HG02943 (cell line): ENCODE measurements around the gene SLC46A3.
A peak's percentile ranks its signal among the peaks of the same experiment; 100 is the strongest.
"Not testable (repeated sequence)": the region's sequence is repeated elsewhere in the genome, so short reads cannot be mapped to it uniquely, and the experiment has no call there.

ENCODE experiments used
- ATAC-seq: cut with Tn5 transposase; IDR thresholded peaks from one replicate; pipeline ENCODE4 v1.9.1; 2021; ENCODE audit warnings: mild to moderate bottlenecking, low read depth, moderate library complexity; ENCODE audit not compliant: unreplicated experiment

Gene SLC46A3

GRCh38 chr13:28734906-28735305 is 16.1 kb upstream of the SLC46A3 start:
- no peak for ATAC-seq

- no peak for ATAC-seq
Observed at GRCh38 chr13:28730762-28731161, 12.0 kb upstream of the SLC46A3 start.

GRCh38 chr13:28729541-28729940 is 10.8 kb upstream of the SLC46A3 start:
- ATAC-seq: no peak

- no peak for ATAC-seq
Observed at GRCh38 chr13:28728642-28729041, 9.9 kb upstream of the SLC46A3 start.

- no peak for ATAC-seq
Observed at GRCh38 chr13:28725046-28725610, 6.4 kb upstream of the SLC46A3 start.

GRCh38 chr13:28723806-28724205 is 5.0 kb upstream of the SLC46A3 start:
- ATAC-seq: no peak

- ATAC-seq: peak; percentile 2
Observed at GRCh38 chr13:28719227-28720055, 671 bp upstream of the SLC46A3 start.

GRCh38 chr13:28718196-28718542 is 601 bp downstream of the SLC46A3 start:
- ATAC-seq: no peak

- no peak for ATAC-seq
Observed at GRCh38 chr13:28717170-28717569, 1.6 kb downstream of the SLC46A3 start.

- no peak for ATAC-seq
Observed at GRCh38 chr13:28716511-28716910, 2.3 kb downstream of the SLC46A3 start.

GRCh38 chr13:28714651-28715050 is 4.1 kb downstream of the SLC46A3 start:
- ATAC-seq: no peak

GRCh38 chr13:28710161-28710560 is 8.6 kb downstream of the SLC46A3 start:
- ATAC-seq: no peak

- peak; percentile 96 for ATAC-seq
Observed at GRCh38 chr13:28707629-28708427, 10.9 kb downstream of the SLC46A3 start.

- ATAC-seq: no peak
Observed at GRCh38 chr13:28705461-28706083, 13.2 kb downstream of the SLC46A3 start.

- ATAC-seq: no peak
Observed at GRCh38 chr13:28704919-28705318, 13.9 kb downstream of the SLC46A3 start.

GRCh38 chr13:28704282-28704681 is 14.5 kb downstream of the SLC46A3 start:
- ATAC-seq: no peak

- no peak for ATAC-seq
Observed at GRCh38 chr13:28699246-28699645, 19.5 kb downstream of the SLC46A3 start.

GRCh38 chr13:28697441-28697840 is 21.3 kb downstream of the SLC46A3 start:
- no peak for ATAC-seq

GRCh38 chr13:28693605-28694491 is 24.9 kb downstream of the SLC46A3 start:
- ATAC-seq: not testable (repeated sequence)

GRCh38 chr13:28685892-28686291 is 32.9 kb downstream of the SLC46A3 start:
- no peak for ATAC-seq
